ENCODE measurements around the gene USP32. TPM values are rescaled to one million over a fixed set of nuclear protein-coding genes. Genes with fewer than 3 reads are reported as not detected.

USP32 gene
- total RNA-seq, 2 experiments from 2014 or later = 32.3 to 33.1 TPM

GRCh38 chr17:60292697-60293096 is 99.2 kb downstream of the USP32 start:
- ATAC-seq (no peak), DNase-seq (no peak)
- Mint-ChIP-seq H3K36me3 (ENCODE audit: low read depth) (peaks cover 2% of the 10 kb centered on the region), H3K27ac (no peak overlapping the region), H3K4me1 (no peaks in the 10 kb centered on the region), H3K4me3 (no peak overlapping the region), H3K27me3 (no peaks in the 10 kb centered on the region), H3K9me3 (ENCODE audit: low read depth) (no peaks in the 10 kb centered on the region)
- CTCF ChIA-PET = interaction anchor here (1.0 kb wide), 1 partner anchor 17 kb away, joined by 3 read pairs; no protein-coding TSS in a partner anchor
- intact Hi-C loops (cut with DNase I, micrococcal nuclease) = no loop called here
- POLR2A ChIA-PET = no interaction called here

GRCh38 chr17:60284709-60285108 is 107.2 kb downstream of the USP32 start:
- H3K4me3 Mint-ChIP-seq = no peak overlapping the region
- no peak for ATAC-seq
- intact Hi-C loops (cut with DNase I, micrococcal nuclease) = no loop called here
- no peaks in the 10 kb centered on the region for H3K9me3 Mint-ChIP-seq (ENCODE audit: low read depth)
- H3K27me3 Mint-ChIP-seq = no peaks in the 10 kb centered on the region
- DNase-seq = no peak
- H3K4me1 Mint-ChIP-seq = no peaks in the 10 kb centered on the region
- no peak overlapping the region for H3K27ac Mint-ChIP-seq
- ChIA-PET POLR2A (no interaction called here), CTCF (interaction anchor here (0.6 to 1.3 kb wide), 2 partner anchors 16 to 832 kb away, joined by 3 read pairs; no protein-coding TSS in a partner anchor)
- H3K36me3 Mint-ChIP-seq (ENCODE audit: low read depth) = peaks cover 7% of the 10 kb centered on the region

GRCh38 chr17:60283816-60284215 is 108.1 kb downstream of the USP32 start:
- no peak overlapping the region for H3K4me3 Mint-ChIP-seq
- no peak for DNase-seq
- no peaks in the 10 kb centered on the region for H3K4me1 Mint-ChIP-seq
- ChIA-PET POLR2A (no interaction called here), CTCF (no interaction called here)
- H3K36me3 Mint-ChIP-seq (ENCODE audit: low read depth) = peaks cover 7% of the 10 kb centered on the region
- no peak for ATAC-seq
- H3K27ac Mint-ChIP-seq = no peak overlapping the region
- no peaks in the 10 kb centered on the region for H3K27me3 Mint-ChIP-seq
- intact Hi-C loops (cut with DNase I, micrococcal nuclease) = no loop called here
- no peaks in the 10 kb centered on the region for H3K9me3 Mint-ChIP-seq (ENCODE audit: low read depth)

GRCh38 chr17:60280673-60281072 is 111.3 kb downstream of the USP32 start:
- Mint-ChIP-seq H3K36me3 (ENCODE audit: low read depth) (no peaks in the 10 kb centered on the region), H3K4me3 (no peak overlapping the region), H3K4me1 (peaks cover 8% of the 10 kb centered on the region), H3K27ac (no peak overlapping the region), H3K9me3 (ENCODE audit: low read depth) (no peaks in the 10 kb centered on the region), H3K27me3 (no peaks in the 10 kb centered on the region)
- no peak for DNase-seq
- ChIA-PET CTCF (no interaction called here), POLR2A (interaction anchor here (0.6 kb wide), 1 partner anchor 49 kb away, joined by 5 read pairs; no protein-coding TSS in a partner anchor)
- intact Hi-C loops (cut with DNase I, micrococcal nuclease) = no loop called here
- no peak for ATAC-seq

- CTCF ChIA-PET = interaction anchor here (0.6 kb wide), 1 partner anchor 1142 kb away, joined by 3 read pairs; no protein-coding TSS in a partner anchor
- peaks cover 8% of the 10 kb centered on the region for H3K4me1 Mint-ChIP-seq
- H3K4me3 Mint-ChIP-seq = no peak overlapping the region
- POLR2A ChIA-PET = no interaction called here
- H3K27me3 Mint-ChIP-seq = no peaks in the 10 kb centered on the region
- H3K36me3 Mint-ChIP-seq (ENCODE audit: low read depth) = peaks cover 6% of the 10 kb centered on the region
- no peak overlapping the region for H3K27ac Mint-ChIP-seq
- intact Hi-C loops (cut with DNase I, micrococcal nuclease) = no loop called here
- DNase-seq (no peak), ATAC-seq (no peak)
- H3K9me3 Mint-ChIP-seq (ENCODE audit: low read depth) = no peaks in the 10 kb centered on the region
Measured at GRCh38 chr17:60278237-60278636, 113.7 kb downstream of the USP32 start.

GRCh38 chr17:60277258-60277657 is 114.7 kb downstream of the USP32 start:
- H3K4me3 Mint-ChIP-seq = no peak overlapping the region
- intact Hi-C loops (cut with DNase I, micrococcal nuclease) = no loop called here
- H3K27me3 Mint-ChIP-seq = no peaks in the 10 kb centered on the region
- no peak for ATAC-seq
- H3K36me3 Mint-ChIP-seq (ENCODE audit: low read depth) = peaks cover 6% of the 10 kb centered on the region
- no peak for DNase-seq
- H3K4me1 Mint-ChIP-seq = peaks cover 8% of the 10 kb centered on the region
- H3K27ac Mint-ChIP-seq = no peak overlapping the region
- ChIA-PET CTCF (interaction anchor here (0.8 kb wide), 1 partner anchor 220 kb away, joined by 3 read pairs; no protein-coding TSS in a partner anchor), POLR2A (no interaction called here)
- H3K9me3 Mint-ChIP-seq (ENCODE audit: low read depth) = no peaks in the 10 kb centered on the region

GRCh38 chr17:60269417-60269816 is 122.5 kb downstream of the USP32 start:
- no peaks in the 10 kb centered on the region for H3K27me3 Mint-ChIP-seq
- H3K4me1 Mint-ChIP-seq = no peaks in the 10 kb centered on the region
- CTCF ChIA-PET = interaction anchor here (0.7 kb wide), 1 partner anchor 891 kb away, joined by 3 read pairs; no protein-coding TSS in a partner anchor
- intact Hi-C loops (cut with DNase I, micrococcal nuclease) = no loop called here
- H3K4me3 Mint-ChIP-seq = no peak overlapping the region
- DNase-seq (no peak), ATAC-seq (no peak)
- H3K9me3 Mint-ChIP-seq (ENCODE audit: low read depth) = no peaks in the 10 kb centered on the region
- POLR2A ChIA-PET = no interaction called here
- no peak overlapping the region for H3K27ac Mint-ChIP-seq
- H3K36me3 Mint-ChIP-seq (ENCODE audit: low read depth) = peaks cover 10% of the 10 kb centered on the region

GRCh38 chr17:60260540-60260939 is 131.4 kb downstream of the USP32 start:
- Mint-ChIP-seq H3K27me3 (no peaks in the 10 kb centered on the region), H3K9me3 (ENCODE audit: low read depth) (no peaks in the 10 kb centered on the region), H3K36me3 (ENCODE audit: low read depth) (peaks cover 20% of the 10 kb centered on the region), H3K27ac (no peak overlapping the region), H3K4me3 (no peak overlapping the region), H3K4me1 (peaks cover 7% of the 10 kb centered on the region)
- ChIA-PET CTCF (no interaction called here), POLR2A (no interaction called here)
- ATAC-seq (no peak), DNase-seq (no peak)
- intact Hi-C loops (cut with DNase I, micrococcal nuclease) = no loop called here

- H3K9me3 Mint-ChIP-seq (ENCODE audit: low read depth) = no peaks in the 10 kb centered on the region
- DNase-seq = no peak
- ChIA-PET POLR2A (no interaction called here), CTCF (interaction anchor here (1.4 kb wide), 1 partner anchor 13 kb away, joined by 3 read pairs; no protein-coding TSS in a partner anchor)
- ATAC-seq = no peak
- H3K27ac Mint-ChIP-seq = no peak overlapping the region
- no peaks in the 10 kb centered on the region for H3K27me3 Mint-ChIP-seq
- H3K4me3 Mint-ChIP-seq = no peak overlapping the region
- peaks cover 7% of the 10 kb centered on the region for H3K4me1 Mint-ChIP-seq
- intact Hi-C loops (cut with DNase I, micrococcal nuclease) = loop anchor here in 1 of 2 experiments (10.0 kb wide), 1 partner anchor 56 kb away; no protein-coding TSS in a partner anchor
- peaks cover 24% of the 10 kb centered on the region for H3K36me3 Mint-ChIP-seq (ENCODE audit: low read depth)
Measured at GRCh38 chr17:60258313-60258712, 133.6 kb downstream of the USP32 start.

- H3K4me1 Mint-ChIP-seq = peaks cover 7% of the 10 kb centered on the region
- H3K27me3 Mint-ChIP-seq = no peaks in the 10 kb centered on the region
- no peak overlapping the region for H3K27ac Mint-ChIP-seq
- H3K36me3 Mint-ChIP-seq (ENCODE audit: low read depth) = peaks cover 18% of the 10 kb centered on the region
- ChIA-PET POLR2A (no interaction called here), CTCF (interaction anchor here (1.0 kb wide), 1 partner anchor 25 kb away, joined by 4 read pairs; no protein-coding TSS in a partner anchor)
- ATAC-seq (no peak), DNase-seq (no peak)
- intact Hi-C loops (cut with DNase I, micrococcal nuclease) = loop anchor here in 1 of 2 experiments (10.0 kb wide), 1 partner anchor 59 kb away; no protein-coding TSS in a partner anchor
- H3K4me3 Mint-ChIP-seq = no peak overlapping the region
- H3K9me3 Mint-ChIP-seq (ENCODE audit: low read depth) = no peaks in the 10 kb centered on the region
Measured at GRCh38 chr17:60256174-60256573, 135.8 kb downstream of the USP32 start.

GRCh38 chr17:60253048-60253447 is 138.9 kb downstream of the USP32 start:
- intact Hi-C loops (cut with DNase I, micrococcal nuclease) = loop anchor here in 1 of 2 experiments (10.0 kb wide), 1 partner anchor 62 kb away; no protein-coding TSS in a partner anchor
- POLR2A ChIA-PET = no interaction called here

GRCh38 chr17:60252459-60252858 is 139.5 kb downstream of the USP32 start:
- no peak overlapping the region for H3K27ac Mint-ChIP-seq
- H3K36me3 Mint-ChIP-seq (ENCODE audit: low read depth) = peaks cover 35% of the 10 kb centered on the region
- ChIA-PET CTCF (no interaction called here), POLR2A (no interaction called here)
- no peak overlapping the region for H3K4me3 Mint-ChIP-seq
- intact Hi-C loops (cut with DNase I, micrococcal nuclease) = loop anchor here in 1 of 2 experiments (10.0 kb wide), 1 partner anchor 62 kb away; no protein-coding TSS in a partner anchor
- ATAC-seq (no peak), DNase-seq (no peak)
- no peaks in the 10 kb centered on the region for H3K9me3 Mint-ChIP-seq (ENCODE audit: low read depth)
- H3K4me1 Mint-ChIP-seq = peaks cover 5% of the 10 kb centered on the region
- H3K27me3 Mint-ChIP-seq = no peaks in the 10 kb centered on the region

More at GRCh38 chr17:60253048-60253447, 138.9 kb downstream of the USP32 start:
- Mint-ChIP-seq H3K27me3 (no peaks in the 10 kb centered on the region), H3K36me3 (ENCODE audit: low read depth) (peaks cover 32% of the 10 kb centered on the region), H3K27ac (no peak overlapping the region), H3K4me1 (peaks cover 7% of the 10 kb centered on the region), H3K9me3 (ENCODE audit: low read depth) (no peaks in the 10 kb centered on the region), H3K4me3 (no peak overlapping the region)
- DNase-seq (no peak), ATAC-seq (no peak)
- CTCF ChIA-PET = interaction anchor here (0.6 kb wide), 1 partner anchor 790 kb away, joined by 4 read pairs; no protein-coding TSS in a partner anchor

Measured in activated CD4-positive, alpha-beta T cell treated with anti-CD3 and anti-CD28 coated beads for 36 hours (primary cell).